ENCODE results near the gene RAB40C.
"Not testable (repeated sequence)": the region's sequence is repeated elsewhere in the genome, so short reads cannot be mapped to it uniquely, and the experiment has no call there.

The RAB40C gene

DNA sequence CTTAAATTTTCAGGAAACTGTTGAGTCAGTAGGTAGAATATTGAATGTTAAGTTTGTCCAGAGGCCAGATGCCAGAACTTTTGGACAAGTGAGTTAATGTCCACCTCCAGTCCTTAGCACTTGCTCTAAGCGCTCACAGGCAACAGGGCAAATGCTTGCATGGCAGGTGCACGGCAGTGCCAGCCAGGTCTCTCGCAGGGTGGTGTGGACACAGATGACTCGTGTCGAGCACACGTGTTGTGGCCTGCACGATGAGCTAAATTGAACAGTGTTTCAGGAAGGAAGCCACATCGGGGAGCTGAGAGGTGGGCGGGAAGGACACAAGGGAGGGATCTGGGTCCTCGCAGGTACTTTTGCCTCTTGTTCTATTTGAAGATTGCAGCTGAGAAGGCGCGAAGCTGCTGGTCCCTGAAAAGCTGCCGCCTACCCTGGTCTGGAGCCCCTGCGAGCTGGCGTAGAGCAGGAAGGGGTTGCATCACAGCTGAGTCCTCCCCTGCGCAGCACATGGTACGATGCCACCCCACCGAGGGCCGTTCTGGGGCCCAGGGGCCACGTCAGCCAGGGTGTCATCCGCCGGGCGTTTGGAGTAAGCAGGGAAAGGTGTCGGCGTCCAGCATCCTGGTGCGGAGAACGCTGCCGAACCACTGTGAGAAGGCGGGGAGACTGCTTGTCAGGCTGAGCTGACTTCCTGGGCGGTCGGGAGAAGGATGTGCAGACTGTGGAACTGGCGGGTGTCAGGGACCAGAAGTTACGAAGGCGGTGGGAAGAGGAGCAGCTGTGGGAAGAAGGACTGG is 6.3 kb downstream of the RAB40C start:
- in situ Hi-C loops (cut with MboI; ENCODE audit: low pct_unique_long_range_greater_than_20kb, low sequenced_read_pairs, unreplicated experiment): no loop called here
- DNase-seq (ENCODE audit: low spot score): no peak

DNA sequence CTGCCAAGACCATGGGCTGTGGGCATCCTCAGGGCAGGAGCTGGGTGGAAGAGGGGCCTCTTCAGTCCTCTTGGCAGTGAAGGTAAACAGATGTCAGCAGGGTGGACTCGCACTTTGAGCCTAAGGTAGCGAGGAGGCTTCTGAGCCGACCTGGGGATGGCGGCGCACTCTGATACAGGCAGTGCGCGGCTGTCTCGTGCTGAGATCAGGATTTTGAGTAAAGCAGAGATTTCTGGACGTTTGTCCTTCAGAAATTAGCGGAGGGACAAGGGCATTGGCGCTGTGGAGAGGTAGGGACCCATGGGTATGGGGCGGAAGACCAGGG is 6.8 kb downstream of the RAB40C start:
- in situ Hi-C loops (cut with MboI; ENCODE audit: low pct_unique_long_range_greater_than_20kb, low sequenced_read_pairs, unreplicated experiment): no loop called here
- DNase-seq (ENCODE audit: low spot score): no peak
- TF ChIP-seq, protein P1, sequence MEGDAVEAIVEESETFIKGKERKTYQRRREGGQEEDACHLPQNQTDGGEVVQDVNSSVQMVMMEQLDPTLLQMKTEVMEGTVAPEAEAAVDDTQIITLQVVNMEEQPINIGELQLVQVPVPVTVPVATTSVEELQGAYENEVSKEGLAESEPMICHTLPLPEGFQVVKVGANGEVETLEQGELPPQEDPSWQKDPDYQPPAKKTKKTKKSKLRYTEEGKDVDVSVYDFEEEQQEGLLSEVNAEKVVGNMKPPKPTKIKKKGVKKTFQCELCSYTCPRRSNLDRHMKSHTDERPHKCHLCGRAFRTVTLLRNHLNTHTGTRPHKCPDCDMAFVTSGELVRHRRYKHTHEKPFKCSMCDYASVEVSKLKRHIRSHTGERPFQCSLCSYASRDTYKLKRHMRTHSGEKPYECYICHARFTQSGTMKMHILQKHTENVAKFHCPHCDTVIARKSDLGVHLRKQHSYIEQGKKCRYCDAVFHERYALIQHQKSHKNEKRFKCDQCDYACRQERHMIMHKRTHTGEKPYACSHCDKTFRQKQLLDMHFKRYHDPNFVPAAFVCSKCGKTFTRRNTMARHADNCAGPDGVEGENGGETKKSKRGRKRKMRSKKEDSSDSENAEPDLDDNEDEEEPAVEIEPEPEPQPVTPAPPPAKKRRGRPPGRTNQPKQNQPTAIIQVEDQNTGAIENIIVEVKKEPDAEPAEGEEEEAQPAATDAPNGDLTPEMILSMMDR (IDR thresholded peaks at IDR 0.05; ENCODE audit: extremely low read depth, insufficient read depth, missing control alignments): no peak

More for the DNA sequence above, 6.3 kb downstream of the RAB40C start:
- TF ChIP-seq, protein P1 (IDR thresholded peaks at IDR 0.05; ENCODE audit: extremely low read depth, insufficient read depth, missing control alignments): no peak

DNA sequence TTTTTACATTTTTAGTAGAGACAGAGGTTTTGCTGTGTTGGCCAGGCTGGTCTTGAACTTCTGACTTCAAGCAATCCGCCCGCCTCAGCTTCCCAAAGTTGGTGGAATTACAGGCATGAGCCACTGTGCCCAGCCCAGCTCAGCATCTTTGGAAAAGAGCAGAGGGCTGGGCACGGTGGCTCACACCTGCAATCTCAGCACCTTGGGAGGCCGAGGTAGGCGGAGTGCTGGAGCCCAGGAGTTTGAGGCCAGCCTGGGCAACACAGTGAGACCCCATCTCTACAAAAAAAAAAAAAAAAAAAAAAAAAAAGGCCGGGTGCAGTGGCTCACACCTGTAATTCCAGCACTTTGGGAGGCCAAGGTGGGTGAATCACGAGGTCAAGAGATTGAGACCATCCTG is 7.8 kb downstream of the RAB40C start:
- DNase-seq (ENCODE audit: low spot score); in situ Hi-C loops (cut with MboI; ENCODE audit: low pct_unique_long_range_greater_than_20kb, low sequenced_read_pairs, unreplicated experiment): not testable (repeated sequence)

DNA sequence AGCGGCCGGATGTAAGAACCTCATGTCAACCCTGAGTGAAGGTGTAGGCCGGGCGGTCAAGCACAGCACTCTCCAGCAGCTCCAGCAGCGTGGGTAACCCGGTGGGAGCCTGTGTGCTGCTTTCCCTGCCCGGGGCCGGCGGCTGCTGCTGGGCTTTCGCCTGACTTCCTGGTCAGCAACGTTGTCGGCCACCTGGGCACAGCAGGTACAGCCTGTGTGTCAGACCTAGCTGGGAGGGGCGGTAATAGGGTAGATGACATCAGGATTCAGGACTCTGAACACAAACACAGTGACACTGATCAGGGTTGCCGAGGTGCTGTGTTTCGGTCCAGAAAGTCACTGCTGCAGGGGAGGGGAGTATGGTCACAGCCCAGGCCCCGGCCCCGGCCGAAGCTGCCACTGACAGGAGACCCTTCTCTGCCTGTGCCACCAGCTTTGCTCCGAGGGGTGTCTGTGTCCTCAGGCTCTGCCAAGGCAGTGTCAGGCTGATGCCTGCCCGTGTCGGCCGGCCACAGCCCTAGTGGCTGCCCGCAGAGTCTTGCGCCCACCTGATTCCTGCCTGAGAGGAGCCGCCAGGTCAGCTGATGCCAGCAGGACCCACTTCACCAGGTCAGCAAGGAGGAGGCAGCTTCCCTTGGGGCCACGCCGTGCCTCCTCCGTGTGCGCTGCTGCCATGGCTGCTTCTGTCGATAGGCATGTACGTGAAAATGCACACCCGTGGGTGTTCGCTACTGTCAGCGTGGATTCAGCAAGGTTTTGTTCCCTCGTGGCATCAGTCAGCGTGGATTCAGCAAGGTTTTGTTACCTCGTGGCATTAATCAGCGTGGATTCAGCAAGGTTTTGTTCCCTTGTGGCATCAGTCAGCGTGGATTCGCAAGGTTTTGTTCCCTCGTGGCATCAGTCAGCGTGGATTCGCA is 9.2 kb downstream of the RAB40C start:
- TF ChIP-seq, protein P1 (IDR thresholded peaks at IDR 0.05; ENCODE audit: extremely low read depth, insufficient read depth, missing control alignments): no peak
- in situ Hi-C loops (cut with MboI; ENCODE audit: low pct_unique_long_range_greater_than_20kb, low sequenced_read_pairs, unreplicated experiment): no loop called here
- DNase-seq (ENCODE audit: low spot score): no peak

DNA sequence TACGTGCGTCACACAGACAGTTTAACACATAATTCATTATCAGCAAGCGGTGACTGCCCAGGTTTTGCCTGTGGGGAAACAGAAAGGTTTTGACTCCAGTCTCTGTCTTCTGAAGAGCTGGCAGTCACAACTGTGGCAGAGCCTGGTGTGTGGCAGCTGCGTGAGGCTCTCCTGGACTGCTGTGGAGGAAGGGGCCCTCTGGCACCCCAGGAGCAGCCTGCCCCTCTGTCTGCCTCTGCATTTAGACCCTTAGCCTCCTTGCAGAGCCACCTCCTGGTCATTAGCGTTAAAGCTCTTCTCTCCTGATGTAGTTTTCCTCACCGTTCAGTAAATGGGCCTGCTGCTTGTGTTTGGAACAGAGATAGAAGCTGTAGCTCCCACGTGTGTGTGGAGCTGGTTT is 10.9 kb downstream of the RAB40C start:
- DNase-seq (ENCODE audit: low spot score): no peak
- TF ChIP-seq, protein P1 (IDR thresholded peaks at IDR 0.05; ENCODE audit: extremely low read depth, insufficient read depth, missing control alignments): peak; percentile 29
- in situ Hi-C loops (cut with MboI; ENCODE audit: low pct_unique_long_range_greater_than_20kb, low sequenced_read_pairs, unreplicated experiment): no loop called here

DNA sequence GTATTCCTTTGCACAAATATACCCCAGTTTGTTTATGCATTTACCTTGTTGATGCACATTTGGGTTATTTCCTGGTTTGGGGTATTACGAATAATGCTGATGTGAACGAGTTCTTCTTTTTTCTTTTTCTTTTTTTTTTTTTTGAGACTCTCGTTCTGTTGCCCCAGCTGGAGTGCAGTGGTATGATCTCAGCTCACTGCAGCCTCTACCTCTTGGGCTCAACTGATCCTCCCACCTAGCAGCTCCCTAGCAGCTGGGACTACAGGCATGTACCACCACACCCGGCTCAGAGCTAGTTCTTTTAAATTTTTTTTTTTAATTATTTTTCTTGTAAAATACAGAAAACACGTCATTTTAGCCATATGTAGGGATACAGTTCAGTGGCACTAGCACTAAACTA is 14.1 kb downstream of the RAB40C start:
- in situ Hi-C loops (cut with MboI; ENCODE audit: low pct_unique_long_range_greater_than_20kb, low sequenced_read_pairs, unreplicated experiment): no loop called here
- TF ChIP-seq, protein P1 (IDR thresholded peaks at IDR 0.05; ENCODE audit: extremely low read depth, insufficient read depth, missing control alignments): no peak
- DNase-seq (ENCODE audit: low spot score): no peak

Measured in GM13977 (cell line).